Psoas muscle (tissue), 8 donors: ENCODE measurements around the gene IL17RA. TPM values are rescaled to one million over a fixed set of nuclear protein-coding genes. Genes with fewer than 3 reads are reported as not detected.

ENCODE experiments used
- ATAC-seq, 4 donors: fragments of 200-7000 bp; cut with Tn5 transposase; one replicate each; pipeline ENCODE4 v1.9.1; 2020; ENCODE audit warnings: moderate library complexity in 3 of 4, mild to moderate bottlenecking in 2 of 4
- DNase-seq, 2 donors: peaks; one replicate each; pipeline ENCODE4 v3.0.0-alpha.2; 2020
- H3K27ac ChIP-seq: fragments of 200-600 bp; one replicate; pipeline ENCODE4 v1.8.0; 2022
- H3K27me3 ChIP-seq, 3 donors: fragments of 200-600 bp in 1 of 3; one replicate each; pipeline versions ENCODE4 v1.6.1 to v1.8.0; 2013 to 2022; ENCODE audit warnings: low read length in 2 of 3, mild to moderate bottlenecking in 2 of 3, moderate library complexity in 1 of 3; ENCODE audit not compliant: insufficient read depth in 3 of 3
- H3K36me3 ChIP-seq, 2 donors: fragments of 200-600 bp in 1 of 2; one replicate each; pipeline versions ENCODE4 v1.6.1 to v1.8.0; 2013 to 2022; ENCODE audit warnings: low read depth in 1 of 2, mild to moderate bottlenecking in 1 of 2, moderate library complexity in 1 of 2; ENCODE audit not compliant: insufficient read depth in 1 of 2
- H3K4me1 ChIP-seq: fragments of 200-600 bp; one replicate; pipeline ENCODE4 v1.8.0; 2022
- H3K4me3 ChIP-seq: fragments of 200-600 bp; one replicate; pipeline ENCODE4 v1.8.0; 2022; ENCODE audit warnings: mild to moderate bottlenecking
- H3K9me3 ChIP-seq: fragments of 200-600 bp; one replicate; pipeline ENCODE4 v1.8.0; 2022
- CTCF ChIP-seq: fragments of 200-600 bp; IDR thresholded peaks from one replicate; pipeline ENCODE4 v1.8.0; 2022; ENCODE audit warnings: antibody characterized with exemption
- WGBS, 3 donors: extraction: QIAGEN DNeasy Blood & Tissue Kit; methylation state at CpG; one replicate each; pipeline versions ENCODE4 v1.1.6 to v1.1.7; 2013; 5-methylcytosine and 5-hydroxymethylcytosine counted together
- intact Hi-C, 2 donors: fragments of 100-400 bp; cut with DNase I; formaldehyde crosslinking; loops; one replicate each; pipeline versions ENCODE4 v1.11.0 to v1.14.2; 2022
- polyA plus RNA-seq, 3 donors: library from polyadenylated mRNA; stranded (reverse); fragments of 200-250 nt; gene quantifications; one replicate each; pipeline ENCODE4 v1.2.3, GENCODE V29; 2013
- total RNA-seq, 4 donors: library from RNA; stranded (reverse); fragmentation: NEBNext Ultra II Directional in 2 of 4; extraction: Animal tissue kit (Norgen Biotek cat#: 25700) in 2 of 4; gene quantifications; one replicate each; pipeline versions ENCODE4 v1.2.1 to v1.2.4, GENCODE V29; 2021 to 2023
- donor health status: healthy with polysubstance abuse.
- donor health status: DM: no; HTN: no; CAD: no; lungs with moderate emphysema.
- donor health status: Bipolar disorder and iron deficiency.
- donor health status: healthy.
- donor health status: DM: yes; HTN: yes; CAD: no.
- donor health status: DM: no; HTN: no; CAD: no.
- donor health status: DM: no; HTN: no; CAD: no.
- donor health status: DM: yes; HTN: yes; CAD: no.

IL17RA gene
- total and polyA plus RNA-seq, 7 donors, result 0.93 to 3.7 (median 2.9) TPM

GRCh38 chr22:17164392-17165024 is 79.7 kb downstream of the IL17RA start:
- H3K27me3 ChIP-seq, result no peaks in the 10 kb centered on the region
- no peaks in the 10 kb centered on the region for H3K36me3 ChIP-seq
- H3K4me3 ChIP-seq, result no peak overlapping the region
- H3K27ac ChIP-seq, result no peak overlapping the region
- DNase-seq (no peak), ATAC-seq (no peak)
- intact Hi-C loops, result loop anchor here (5.0 kb wide), 2 partner anchors 47 to 87 kb away; no protein-coding TSS in a partner anchor
- H3K4me1 ChIP-seq, result peaks cover 12% of the 10 kb centered on the region
- no peaks in the 10 kb centered on the region for H3K9me3 ChIP-seq
- 88 to 93% (median 88%) methylated on average over 3 of the region's 3 CpGs for WGBS, 3 donors
- TF ChIP-seq CTCF, result no peak

Other genes with a start within 250 kb of the IL17RA start
- gene GAB4, start 76.8 kb upstream of the IL17RA start, total RNA-seq, result not detected
- gene GAB4, start 76.8 kb upstream of the IL17RA start, polyA plus RNA-seq, result not detected
- under 1 TPM; 0.28 to 0.80 (median 0.64) TPM for gene TMEM121B, start 36.4 kb downstream of the IL17RA start, total RNA-seq
- gene TMEM121B, start 36.4 kb downstream of the IL17RA start, polyA plus RNA-seq, result under 1 TPM; 0.03 to 0.14 (median 0.09) TPM
- gene HDHD5, start 74.3 kb downstream of the IL17RA start, total RNA-seq, result 10 to 100 TPM; 24.6 to 46.7 (median 28.9) TPM
- 10 to 100 TPM; 33.9 to 68.3 (median 37.4) TPM for gene HDHD5, start 74.3 kb downstream of the IL17RA start, polyA plus RNA-seq
- gene ADA2, start 134.4 kb downstream of the IL17RA start, total RNA-seq, result 1 to 10 TPM; 3.1 to 7.6 (median 6.1) TPM
- 1 to 10 TPM; 1.8 to 2.6 (median 2.1) TPM for gene ADA2, start 134.4 kb downstream of the IL17RA start, polyA plus RNA-seq